SK-N-MC (cell line): Measurements from ENCODE around the gene IGF2BP2.

ENCODE experiments used
- EZH2 ChIP-seq: fragments of 200-600 bp; sonication (generic); IDR thresholded peaks from one replicate; pipeline ENCODE4 v1.6.1; 2017; ENCODE audit warnings: antibody characterized with exemption
- FOXP2 ChIP-seq: optimal IDR thresholded peaks from 2 replicates; pipeline ENCODE3; 2011; ENCODE audit warnings: mild to moderate bottlenecking, moderate library complexity; ENCODE audit not compliant: insufficient read depth; ENCODE audit errors: extremely low read length, control extremely low read depth
- POLR2AphosphoS5 ChIP-seq: IDR thresholded peaks from 2 replicates; pipeline ENCODE4 v1.6.1; 2012; ENCODE audit warnings: mild to moderate bottlenecking, low read depth, low read length, borderline replicate concordance

- TF ChIP-seq POLR2AphosphoS5 (no peak), EZH2 (no peak), FOXP2 (no peak)
These were observed 31.9 kb downstream of the IGF2BP2 start for GRCh38 chr3:185792955-185793354.
